Measurements from ENCODE around the gene XIRP2. TPM values are rescaled to one million over a fixed set of nuclear protein-coding genes. Genes with fewer than 3 reads are reported as not detected.

The XIRP2 gene
- polyA plus RNA-seq, 1 experiment = 0.43 TPM

- ChIA-PET CTCF (interaction anchor here (2.6 kb wide), 1 partner anchor 23 kb away, joined by 6 read pairs; no protein-coding TSS in a partner anchor), POLR2A (no interaction called here)
- no peak for TF ChIP-seq CTCF (IDR thresholded peaks at IDR 0.05; ENCODE audit: low read depth, low read length)
- Histone ChIP-seq H3K27ac (ENCODE audit: low read depth, low read length) (no peak overlapping the region), H3K9me3 (ENCODE audit: control insufficient read depth, insufficient read depth, low read length) (no peaks in the 10 kb centered on the region), H3K27me3 (ENCODE audit: control insufficient read depth, insufficient read depth, low read length) (no peaks in the 10 kb centered on the region), H3K4me3 (ENCODE audit: low read depth, low read length) (no peak overlapping the region)
- no peak for DNase-seq (ENCODE audit: low read depth, low spot score)
Measured at GRCh38 chr2:167187978-167188967, 300.0 kb downstream of the XIRP2 start.

- Histone ChIP-seq H3K27ac (ENCODE audit: low read depth, low read length) (no peak overlapping the region), H3K9me3 (ENCODE audit: control insufficient read depth, insufficient read depth, low read length) (no peaks in the 10 kb centered on the region), H3K27me3 (ENCODE audit: control insufficient read depth, insufficient read depth, low read length) (no peaks in the 10 kb centered on the region), H3K4me3 (ENCODE audit: low read depth, low read length) (no peak overlapping the region)
- TF ChIP-seq CTCF (IDR thresholded peaks at IDR 0.05; ENCODE audit: low read depth, low read length) = no peak
- CTCF ChIA-PET = no interaction called here
- DNase-seq (ENCODE audit: low read depth, low spot score) = no peak
- POLR2A ChIA-PET = no interaction called here
Measured at GRCh38 chr2:167190053-167190452, 301.8 kb downstream of the XIRP2 start.

- POLR2A ChIA-PET = no interaction called here
Measured at GRCh38 chr2:167191588-167191987, 303.3 kb downstream of the XIRP2 start.

GRCh38 chr2:167192833-167193232 lies 304.6 kb downstream of the XIRP2 start:
- peak overlapping the region; percentile 29; the same call in 1 of the 2 replicates for H3K4me3 ChIP-seq (ENCODE audit: low read depth, low read length)
- H3K27ac ChIP-seq (ENCODE audit: low read depth, low read length) = peak overlapping the region; percentile 79
- peak; percentile 49 for DNase-seq (ENCODE audit: low read depth, low spot score)
- ChIA-PET CTCF (no interaction called here), POLR2A (no interaction called here)
- H3K9me3 ChIP-seq (ENCODE audit: control insufficient read depth, insufficient read depth, low read length) = no peaks in the 10 kb centered on the region
- no peaks in the 10 kb centered on the region for H3K27me3 ChIP-seq (ENCODE audit: control insufficient read depth, insufficient read depth, low read length)
- no peak for TF ChIP-seq CTCF (IDR thresholded peaks at IDR 0.05; ENCODE audit: low read depth, low read length)

More at GRCh38 chr2:167191588-167191987, 303.3 kb downstream of the XIRP2 start:
- CTCF ChIA-PET = interaction anchor here (0.7 kb wide), 1 partner anchor 99 kb away, joined by 3 read pairs; no protein-coding TSS in a partner anchor
- no peak for DNase-seq (ENCODE audit: low read depth, low spot score)
- Histone ChIP-seq H3K4me3 (ENCODE audit: low read depth, low read length) (no peak overlapping the region), H3K27me3 (ENCODE audit: control insufficient read depth, insufficient read depth, low read length) (no peaks in the 10 kb centered on the region), H3K9me3 (ENCODE audit: control insufficient read depth, insufficient read depth, low read length) (no peaks in the 10 kb centered on the region), H3K27ac (ENCODE audit: low read depth, low read length) (no peak overlapping the region)
- TF ChIP-seq CTCF (IDR thresholded peaks at IDR 0.05; ENCODE audit: low read depth, low read length) = no peak
